ENCODE results near the gene NCCRP1. TPM values are rescaled to one million over a fixed set of nuclear protein-coding genes. Genes with fewer than 3 reads are reported as not detected.
A peak's percentile ranks its signal among the peaks of the same experiment; 100 is the strongest.

The NCCRP1 gene
- total RNA-seq, 1 donor from 2014 or later = 0.46 TPM

DNA sequence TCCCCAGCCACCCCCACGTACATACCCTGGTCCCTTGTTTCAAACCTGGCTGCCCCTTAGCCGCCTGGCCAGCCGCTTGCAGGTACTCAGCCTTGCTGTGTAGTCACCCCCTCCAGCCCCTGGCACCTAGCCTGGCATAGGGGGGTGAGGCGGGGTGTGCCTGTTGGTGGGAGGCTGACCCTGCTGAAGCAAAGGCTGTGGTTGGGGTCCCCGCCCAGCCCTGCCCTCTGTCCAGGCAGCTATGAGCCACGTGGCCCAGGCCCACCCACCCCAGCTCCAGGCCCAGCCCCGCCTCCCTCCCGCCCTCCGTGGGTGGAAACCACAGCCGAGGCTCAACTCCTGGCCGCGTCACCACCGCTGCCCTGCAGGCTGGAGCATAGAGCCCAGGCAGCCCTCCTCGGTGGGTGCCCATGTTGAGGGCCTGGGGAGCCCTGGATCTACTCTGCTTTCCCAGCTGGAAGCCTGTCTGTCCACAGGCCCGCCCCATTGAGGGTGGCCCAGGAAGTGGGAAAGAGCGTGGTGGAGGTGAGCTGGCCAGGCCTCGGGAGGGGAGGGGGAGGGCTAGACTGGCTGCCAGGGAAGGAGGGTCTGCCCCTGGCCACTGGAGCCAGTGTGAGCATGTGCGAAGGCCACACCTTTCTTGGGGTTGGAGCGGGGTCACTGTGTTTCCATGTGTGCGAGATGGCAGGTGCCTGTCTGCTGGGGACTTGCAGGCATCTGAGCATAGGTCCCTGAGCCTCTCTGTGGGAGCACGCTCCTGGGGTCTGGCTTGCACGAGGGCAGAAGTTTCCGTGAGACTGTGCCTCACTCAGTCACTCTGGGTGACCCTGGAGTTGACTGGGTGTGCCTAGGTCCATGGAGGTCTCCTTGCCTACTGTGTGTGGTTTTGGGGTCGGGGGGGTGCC is 40.2 kb upstream of the NCCRP1 start:
- Histone ChIP-seq H3K27ac (no peak overlapping the region), H3K4me1 (peaks cover 53% of the 10 kb centered on the region), H3K36me3 (no peaks in the 10 kb centered on the region), H3K27me3 (no peaks in the 10 kb centered on the region), H3K9me3 (no peaks in the 10 kb centered on the region), H3K4me3 (no peak overlapping the region)
- ATAC-seq (peak; percentile 11), DNase-seq (no peak)
- TF ChIP-seq, protein P1, sequence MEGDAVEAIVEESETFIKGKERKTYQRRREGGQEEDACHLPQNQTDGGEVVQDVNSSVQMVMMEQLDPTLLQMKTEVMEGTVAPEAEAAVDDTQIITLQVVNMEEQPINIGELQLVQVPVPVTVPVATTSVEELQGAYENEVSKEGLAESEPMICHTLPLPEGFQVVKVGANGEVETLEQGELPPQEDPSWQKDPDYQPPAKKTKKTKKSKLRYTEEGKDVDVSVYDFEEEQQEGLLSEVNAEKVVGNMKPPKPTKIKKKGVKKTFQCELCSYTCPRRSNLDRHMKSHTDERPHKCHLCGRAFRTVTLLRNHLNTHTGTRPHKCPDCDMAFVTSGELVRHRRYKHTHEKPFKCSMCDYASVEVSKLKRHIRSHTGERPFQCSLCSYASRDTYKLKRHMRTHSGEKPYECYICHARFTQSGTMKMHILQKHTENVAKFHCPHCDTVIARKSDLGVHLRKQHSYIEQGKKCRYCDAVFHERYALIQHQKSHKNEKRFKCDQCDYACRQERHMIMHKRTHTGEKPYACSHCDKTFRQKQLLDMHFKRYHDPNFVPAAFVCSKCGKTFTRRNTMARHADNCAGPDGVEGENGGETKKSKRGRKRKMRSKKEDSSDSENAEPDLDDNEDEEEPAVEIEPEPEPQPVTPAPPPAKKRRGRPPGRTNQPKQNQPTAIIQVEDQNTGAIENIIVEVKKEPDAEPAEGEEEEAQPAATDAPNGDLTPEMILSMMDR (IDR thresholded peaks at IDR 0.05) = no peak
- intact Hi-C loops (cut with DNase I) = no loop called here

DNA sequence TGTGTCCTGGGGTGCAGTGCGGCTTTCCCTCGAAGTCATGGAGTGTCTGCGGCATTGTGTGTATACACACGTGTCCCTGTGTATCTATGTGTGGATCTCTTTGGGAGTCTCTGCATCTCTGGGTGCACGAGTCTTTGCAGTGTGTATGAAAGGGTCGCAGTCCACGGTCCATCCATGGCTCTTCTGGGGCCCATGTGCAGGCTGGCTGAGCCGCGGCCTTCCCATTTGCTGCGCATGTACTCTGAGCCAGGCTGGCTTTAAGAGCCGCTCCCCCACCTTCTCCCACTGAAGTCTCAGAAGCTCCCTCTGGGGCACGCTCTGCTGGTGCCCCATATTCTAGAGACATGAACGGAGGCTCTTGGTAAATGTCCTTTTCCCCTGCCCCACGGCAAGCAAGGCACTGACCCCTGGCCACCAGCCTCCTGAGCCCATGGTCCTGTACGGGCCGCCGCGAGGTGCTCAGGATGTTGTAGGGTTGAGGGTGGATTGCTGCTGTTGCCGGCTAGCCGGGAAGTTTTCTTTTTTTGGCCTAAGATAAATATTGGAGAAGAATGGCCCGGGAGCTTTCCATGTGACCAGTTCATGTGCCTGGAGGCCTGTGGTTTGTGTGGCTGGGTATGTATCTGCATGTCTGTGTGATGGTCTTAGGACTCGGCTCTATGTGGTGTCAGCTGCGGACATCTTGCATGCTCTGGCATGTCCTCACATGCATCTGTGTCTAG is 39.3 kb upstream of the NCCRP1 start:
- Histone ChIP-seq H3K27me3 (no peaks in the 10 kb centered on the region), H3K4me1 (peaks cover 53% of the 10 kb centered on the region), H3K27ac (no peak overlapping the region), H3K9me3 (no peaks in the 10 kb centered on the region), H3K4me3 (no peak overlapping the region), H3K36me3 (no peaks in the 10 kb centered on the region)
- TF ChIP-seq, protein P1 (IDR thresholded peaks at IDR 0.05) = no peak
- no peak for DNase-seq
- no peak for ATAC-seq
- intact Hi-C loops (cut with DNase I) = no loop called here

DNA sequence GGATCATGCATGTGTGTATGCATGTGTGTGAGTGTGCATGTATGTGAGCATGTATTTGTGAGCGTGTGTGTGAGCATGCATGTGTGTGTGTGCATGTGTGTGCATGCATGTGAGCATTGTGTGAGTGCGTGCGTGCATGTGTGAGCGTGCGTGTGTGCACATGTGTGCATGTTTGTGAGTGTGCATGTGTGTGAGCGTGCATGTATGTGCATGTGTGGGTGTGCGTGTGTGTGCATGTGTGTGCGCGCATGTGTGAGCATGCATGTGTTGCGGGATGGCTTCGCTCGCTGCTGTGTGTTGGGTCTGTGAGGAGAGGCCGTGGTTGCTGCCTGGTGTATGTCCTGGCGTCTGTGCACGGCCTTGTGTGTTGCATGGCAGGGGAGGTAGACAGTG is 38.8 kb upstream of the NCCRP1 start:
- no peak overlapping the region for H3K4me3 ChIP-seq
- no peaks in the 10 kb centered on the region for H3K27me3 ChIP-seq
- H3K27ac ChIP-seq = no peak overlapping the region
- no peak for DNase-seq
- no peak for ATAC-seq
- TF ChIP-seq, protein P1 (IDR thresholded peaks at IDR 0.05) = no peak
- peaks cover 53% of the 10 kb centered on the region for H3K4me1 ChIP-seq
- no peaks in the 10 kb centered on the region for H3K9me3 ChIP-seq
- H3K36me3 ChIP-seq = no peaks in the 10 kb centered on the region
- intact Hi-C loops (cut with DNase I) = no loop called here

DNA sequence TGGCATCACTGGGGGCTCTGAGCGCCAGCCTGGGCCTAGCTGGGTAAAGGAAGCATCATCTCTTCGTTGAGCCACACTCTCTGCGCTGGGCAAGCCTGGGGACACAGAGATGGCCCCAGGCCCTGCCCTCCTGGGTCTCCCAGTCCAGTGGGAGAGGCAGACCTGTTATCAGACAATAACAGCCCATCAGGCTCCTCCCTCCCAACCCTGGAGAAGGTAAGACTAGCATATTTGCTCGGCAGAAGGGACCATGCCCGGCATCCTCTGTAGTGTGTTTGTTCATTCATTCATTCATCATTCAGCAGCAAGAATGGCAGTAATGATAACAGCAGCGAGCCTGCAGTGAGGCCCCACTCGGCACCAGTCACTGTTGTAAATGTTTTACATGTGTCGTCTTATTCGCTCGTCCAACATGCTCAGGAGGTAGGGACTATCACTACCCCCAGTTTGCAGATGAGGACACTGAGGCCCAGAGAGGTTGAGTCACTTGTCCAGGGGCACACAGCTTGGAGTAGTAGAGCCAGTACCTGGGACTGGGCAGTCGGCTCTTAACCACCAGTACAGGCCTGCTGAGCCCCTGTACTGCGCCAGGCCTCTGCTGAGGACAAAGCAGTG is 38.0 kb upstream of the NCCRP1 start:
- Histone ChIP-seq H3K36me3 (no peaks in the 10 kb centered on the region), H3K4me3 (no peak overlapping the region), H3K4me1 (peaks cover 53% of the 10 kb centered on the region), H3K27me3 (no peaks in the 10 kb centered on the region), H3K27ac (no peak overlapping the region), H3K9me3 (no peaks in the 10 kb centered on the region)
- intact Hi-C loops (cut with DNase I) = no loop called here
- TF ChIP-seq, protein P1 (IDR thresholded peaks at IDR 0.05) = no peak
- DNase-seq (no peak), ATAC-seq (no peak)

DNA sequence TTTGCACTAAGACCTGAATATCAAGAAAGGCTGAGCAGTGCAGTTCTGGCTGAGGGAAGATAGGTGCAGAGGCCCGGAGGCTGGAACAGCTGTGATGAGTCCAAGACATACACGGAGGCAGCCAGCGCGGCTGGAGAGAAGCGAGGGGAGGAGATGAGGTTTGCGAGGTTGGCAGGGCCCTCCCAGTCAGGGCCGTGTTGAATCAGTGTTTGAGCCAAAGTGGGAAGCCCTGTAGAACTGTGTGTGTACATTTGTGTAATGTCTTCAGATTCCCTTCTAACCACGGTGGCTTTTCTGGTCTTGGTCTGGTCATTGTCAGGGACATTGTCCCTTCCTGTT is 36.3 kb upstream of the NCCRP1 start:
- H3K36me3 ChIP-seq = no peaks in the 10 kb centered on the region
- peak overlapping the region; percentile 42 for H3K27ac ChIP-seq
- no peaks in the 10 kb centered on the region for H3K27me3 ChIP-seq
- H3K4me1 ChIP-seq = peaks cover 41% of the 10 kb centered on the region
- intact Hi-C loops (cut with DNase I) = no loop called here
- ATAC-seq = peak; percentile 20
- no peak overlapping the region for H3K4me3 ChIP-seq
- no peaks in the 10 kb centered on the region for H3K9me3 ChIP-seq
- DNase-seq = no peak
- TF ChIP-seq, protein P1 (IDR thresholded peaks at IDR 0.05) = no peak
